ENCODE measurements around the gene RBFOX2.
A peak's percentile ranks its signal among the peaks of the same experiment; 100 is the strongest.

Gene RBFOX2

DNA sequence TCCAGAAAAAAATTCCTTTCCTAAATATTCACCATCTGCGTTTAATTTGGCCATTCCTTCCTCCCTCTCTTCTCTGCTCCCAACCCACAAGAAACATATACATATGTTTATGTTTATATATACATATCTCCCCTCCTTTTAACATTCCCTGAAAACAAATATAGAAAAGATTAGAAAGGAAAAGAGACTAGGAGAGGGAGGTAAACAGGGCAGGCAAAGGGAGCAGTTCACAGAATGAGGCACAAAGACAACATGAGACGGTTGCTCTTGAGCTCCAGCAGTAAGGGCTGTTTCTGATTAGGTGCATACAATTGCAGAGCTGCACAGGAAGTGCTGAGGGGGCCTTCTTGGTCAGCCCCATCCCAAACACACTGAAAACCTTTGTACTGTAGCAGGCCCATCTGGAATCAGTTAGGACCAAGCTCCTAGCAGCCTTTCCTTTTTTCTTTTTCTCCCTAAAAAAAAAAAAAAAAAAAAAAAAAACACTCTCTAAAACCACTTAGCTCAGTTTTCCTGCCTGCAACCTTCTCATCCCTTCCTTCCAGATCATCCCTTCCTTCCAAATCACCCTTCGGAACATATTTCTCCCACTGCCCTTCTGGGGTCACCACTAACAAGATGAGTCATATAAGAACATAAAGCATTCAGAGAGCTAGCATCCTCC is 57.0 kb downstream of the RBFOX2 start:
- DNase-seq, result no peak

- DNase-seq, result no peak
These were observed 57.8 kb downstream of the RBFOX2 start for GRCh38 chr22:35970616-35971455.

- DNase-seq, result no peak
These were observed 61.6 kb downstream of the RBFOX2 start for GRCh38 chr22:35967046-35967397.

GRCh38 chr22:35966314-35967045 is 62.1 kb downstream of the RBFOX2 start:
- no peak for DNase-seq

DNA sequence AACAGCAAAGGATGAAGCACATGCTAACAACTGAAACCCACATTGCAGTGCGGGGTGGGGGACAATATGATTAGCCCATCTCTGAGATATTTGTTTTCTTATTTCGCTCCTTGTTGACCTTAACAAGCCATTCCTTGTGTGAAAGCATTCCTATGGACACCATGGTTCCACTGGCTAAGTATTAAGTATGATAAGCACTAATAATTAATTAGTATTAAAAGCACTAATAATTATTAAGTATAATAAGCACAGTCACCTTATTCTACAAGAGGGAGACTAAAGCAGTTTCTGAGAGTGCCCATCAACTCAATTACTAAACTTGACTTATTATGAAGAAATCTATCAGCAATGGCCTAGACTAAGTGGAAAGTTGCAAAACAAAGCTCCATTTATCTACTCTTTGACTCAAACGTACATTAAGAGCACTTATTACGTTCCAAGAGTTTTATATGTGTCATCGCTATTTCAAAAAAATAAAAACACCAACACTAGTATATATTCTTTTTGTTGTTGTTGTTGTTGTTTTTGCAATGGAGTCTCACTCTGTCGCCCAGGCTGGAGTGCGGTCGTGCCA is 65.3 kb downstream of the RBFOX2 start:
- no peak for DNase-seq

DNA sequence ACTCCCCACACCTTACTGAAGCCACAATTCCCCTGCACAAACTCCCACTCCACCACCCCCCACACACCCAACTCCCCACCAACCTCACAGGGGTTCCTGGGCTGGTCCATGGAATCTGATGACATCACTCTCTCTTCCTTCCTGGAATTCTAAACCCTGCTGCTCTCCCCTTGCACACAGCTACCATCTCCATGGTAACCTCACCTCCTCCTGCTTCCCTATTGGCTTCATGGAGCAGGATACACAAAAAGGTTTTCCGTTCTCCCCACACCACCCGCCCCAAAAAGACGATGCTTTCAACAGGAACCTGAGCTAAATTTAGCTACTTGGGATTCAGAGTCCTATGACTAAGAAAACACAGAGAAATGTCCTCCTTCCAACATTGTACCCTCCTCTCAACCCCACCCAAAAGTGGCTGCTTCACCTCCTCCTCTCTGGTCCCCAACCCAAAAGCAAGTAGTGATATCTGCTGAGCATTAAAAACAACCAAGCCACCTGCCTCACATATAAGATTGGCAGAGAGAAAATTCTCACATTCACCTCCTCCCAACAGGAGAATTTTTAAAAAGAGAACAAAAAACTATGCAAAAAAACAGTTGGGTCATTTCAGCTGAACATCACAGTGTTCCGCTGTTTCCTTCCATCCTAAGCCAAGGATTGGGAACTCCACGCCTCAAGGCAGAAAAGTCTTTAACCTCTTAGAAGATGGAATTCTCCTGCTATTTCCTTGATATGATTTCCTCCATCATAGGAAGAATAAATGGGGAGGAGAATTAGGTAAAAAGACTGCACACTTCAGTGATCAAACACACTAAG is 66.9 kb downstream of the RBFOX2 start:
- DNase-seq, result peak in 1 of 2 experiments; percentile 52

DNA sequence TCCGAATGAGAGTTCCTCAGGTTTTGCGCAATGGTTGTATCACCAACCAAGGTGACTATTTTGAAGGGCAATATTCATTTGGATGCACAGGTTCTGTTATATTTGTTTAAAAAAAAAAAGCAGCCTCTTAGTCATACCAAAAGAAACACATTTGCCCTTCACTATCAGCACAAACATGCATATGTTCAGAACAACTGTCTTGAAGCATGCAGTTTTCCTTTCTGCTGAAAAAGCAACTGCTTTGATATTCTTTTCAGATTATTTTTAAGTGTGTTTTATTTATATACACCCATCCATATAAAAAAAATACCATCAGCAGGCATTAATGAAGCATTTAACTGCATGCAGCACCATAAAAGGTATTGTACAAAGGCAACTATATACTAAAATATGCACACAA is 67.8 kb downstream of the RBFOX2 start:
- no peak for DNase-seq

GRCh38 chr22:35959121-35959800 is 69.4 kb downstream of the RBFOX2 start:
- no peak for DNase-seq

- no peak for DNase-seq
These were observed 70.3 kb downstream of the RBFOX2 start for GRCh38 chr22:35958334-35958733.

GRCh38 chr22:35957589-35957988 is 71.0 kb downstream of the RBFOX2 start:
- no peak for DNase-seq

DNA sequence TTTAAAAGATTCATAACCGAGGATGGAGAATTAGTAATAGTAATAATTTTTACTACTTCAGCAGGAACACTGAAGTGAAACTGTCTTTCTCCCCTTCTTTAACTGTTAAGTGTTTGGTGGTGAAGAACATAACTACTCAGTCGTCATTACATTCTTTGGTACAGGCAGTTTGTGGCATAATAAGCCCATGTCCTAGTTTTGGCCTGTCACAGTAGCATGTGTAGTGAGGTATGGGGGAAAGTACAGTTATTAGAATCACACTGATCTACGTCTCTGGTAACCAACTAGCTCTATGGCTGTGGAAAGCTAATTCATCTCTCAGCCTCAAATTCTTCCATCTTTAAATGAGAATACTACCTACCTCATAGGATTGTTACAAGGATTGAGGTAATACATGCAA is 71.8 kb downstream of the RBFOX2 start:
- DNase-seq, result no peak

- DNase-seq, result no peak
These were observed 73.1 kb downstream of the RBFOX2 start for GRCh38 chr22:35955546-35955945.

DNA sequence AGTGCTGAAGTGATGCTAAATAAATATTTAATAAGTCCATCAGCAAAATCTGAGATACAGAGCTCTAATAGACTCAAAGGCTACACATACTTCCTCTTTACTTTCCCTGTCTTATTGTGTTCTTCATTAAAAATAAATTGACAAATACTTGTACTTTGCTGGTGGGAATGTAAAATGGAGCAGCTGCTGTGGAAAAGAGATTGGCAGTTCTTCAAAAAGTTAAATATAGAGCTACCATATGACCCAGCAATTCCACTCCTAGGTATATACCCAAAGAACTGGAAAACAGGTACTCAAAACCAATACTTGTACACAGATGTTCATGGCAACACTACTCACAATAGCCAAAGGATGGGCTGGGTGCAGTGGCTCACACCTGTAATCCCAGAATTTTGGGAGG is 76.0 kb downstream of the RBFOX2 start:
- DNase-seq, result no peak

DNA sequence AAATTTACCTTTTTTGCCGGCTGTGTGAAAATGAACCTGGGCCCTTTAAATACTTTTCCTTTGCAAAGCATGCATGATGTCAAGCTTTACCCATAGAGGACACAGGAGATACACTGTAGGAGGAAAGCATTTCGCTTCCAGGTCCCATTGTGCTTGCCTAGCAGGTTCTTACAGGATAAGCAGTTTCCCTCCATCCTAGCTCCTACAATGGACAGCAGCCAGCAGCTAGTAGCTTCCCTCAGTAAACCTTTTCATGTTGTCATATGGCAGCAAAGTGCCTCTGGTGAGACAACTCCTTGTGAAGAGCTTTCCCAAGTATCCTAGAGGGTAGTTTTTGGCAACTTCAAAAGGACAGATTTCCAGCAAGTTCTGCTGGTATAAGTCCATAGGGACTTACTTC is 78.4 kb downstream of the RBFOX2 start:
- DNase-seq, result no peak

- no peak for DNase-seq
These were observed 79.4 kb downstream of the RBFOX2 start for GRCh38 chr22:35949243-35949642.

- no peak for DNase-seq
These were observed 80.7 kb downstream of the RBFOX2 start for GRCh38 chr22:35947794-35948425.

DNA sequence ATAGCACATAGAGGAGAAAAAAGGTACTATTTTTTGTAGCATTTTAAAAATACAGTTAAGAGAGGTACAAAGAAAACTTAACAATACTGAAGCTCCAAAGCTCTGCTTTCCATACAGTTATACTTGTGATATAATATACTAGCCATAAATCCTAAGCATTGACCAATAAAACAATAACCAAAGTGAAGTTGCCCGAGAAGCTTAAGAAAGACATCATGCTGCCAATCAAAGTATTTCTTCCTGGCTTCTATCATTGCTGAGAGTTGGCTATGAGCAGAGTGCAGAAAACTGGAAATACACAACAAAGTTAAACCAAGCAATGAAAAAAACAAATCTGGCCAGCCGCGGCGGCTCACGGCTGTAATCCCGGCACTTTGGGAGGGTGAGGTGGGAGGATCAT is 84.2 kb downstream of the RBFOX2 start:
- DNase-seq, result no peak

DNA sequence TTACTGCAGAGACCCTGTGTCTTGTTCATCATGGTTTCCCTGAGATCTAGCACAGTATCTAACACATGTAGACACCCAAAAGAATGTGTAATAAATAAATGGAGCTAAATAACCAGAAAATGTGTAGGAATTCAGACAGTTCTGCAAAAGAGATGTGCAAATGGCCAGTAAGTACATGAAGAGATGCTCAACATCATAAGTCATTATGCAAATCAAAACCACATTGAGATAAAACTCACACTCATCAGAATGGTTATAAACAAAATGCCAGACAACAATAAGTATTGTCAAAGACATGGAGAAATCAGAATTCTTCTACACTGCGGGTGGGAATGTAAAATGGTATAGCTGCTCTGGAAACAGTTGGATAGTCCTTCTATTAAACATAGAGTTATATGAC is 88.5 kb downstream of the RBFOX2 start:
- no peak for DNase-seq

GRCh38 chr22:35938226-35938625 is 90.4 kb downstream of the RBFOX2 start:
- DNase-seq, result no peak

DNA sequence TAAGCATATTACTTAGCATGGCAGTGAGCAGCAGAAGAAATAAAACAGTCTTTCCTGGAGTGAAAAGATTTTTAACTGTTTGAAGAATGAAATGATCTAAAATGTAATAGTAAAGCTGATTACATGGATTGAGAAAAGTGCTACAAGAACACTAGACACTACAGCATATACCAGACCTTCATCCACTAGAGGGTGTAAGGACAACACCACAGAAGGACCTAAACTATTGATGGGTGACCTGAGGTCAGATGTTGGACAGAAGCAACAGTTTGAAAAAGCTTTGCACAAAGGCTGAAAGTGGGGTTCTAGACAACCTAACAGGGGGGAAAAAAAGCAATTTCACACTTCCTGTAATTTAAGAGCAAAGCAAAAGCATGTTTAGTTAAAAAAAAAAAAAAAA is 97.7 kb downstream of the RBFOX2 start:
- peak in 1 of 2 experiments; percentile 69 for DNase-seq

DNA sequence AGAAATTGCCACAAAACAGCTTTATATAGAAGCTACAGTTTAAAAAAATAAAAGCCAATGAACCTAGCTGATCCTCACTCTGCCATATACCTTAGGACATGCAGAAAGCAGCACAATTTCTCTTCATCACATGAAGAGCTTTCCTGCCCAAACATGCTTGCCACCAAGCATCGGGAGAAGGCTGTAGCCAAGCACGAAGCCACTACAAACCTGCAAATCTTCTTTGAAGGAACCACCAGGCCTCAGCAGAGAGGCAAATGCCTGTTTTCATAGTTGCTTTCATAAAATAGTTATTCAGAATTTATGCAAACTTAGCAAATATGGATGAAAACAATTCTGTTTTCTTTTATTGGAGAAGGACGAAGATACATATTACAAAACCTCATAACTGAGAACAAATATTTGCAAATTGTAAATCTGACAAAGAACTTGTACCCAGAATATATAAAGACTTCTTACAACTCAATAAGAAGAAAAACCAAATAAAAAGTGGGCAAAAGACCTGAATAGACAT is 100.3 kb downstream of the RBFOX2 start:
- no peak for DNase-seq
